Mucosa of descending colon (tissue), 3 donors: Measurements from ENCODE around the gene MCEMP1. TPM values are rescaled to one million over a fixed set of nuclear protein-coding genes. Genes with fewer than 3 reads are reported as not detected.

Source experiments
- ATAC-seq: fragments of 200-7000 bp; cut with Tn5 transposase; one replicate; pipeline ENCODE4 v1.9.1; 2020; ENCODE audit warnings: mild to moderate bottlenecking, moderate library complexity
- DNase-seq, 3 donors: peaks; one replicate each; pipeline ENCODE4 v3.0.0-alpha.2; 2020
- H3K36me3 ChIP-seq: fragments of 200-600 bp; one replicate; pipeline ENCODE4 v1.8.0; 2021; ENCODE audit warnings: low read depth, mild to moderate bottlenecking
- H3K4me1 ChIP-seq: fragments of 200-600 bp; one replicate; pipeline ENCODE4 v1.8.0; 2021; ENCODE audit warnings: low read depth, mild to moderate bottlenecking
- H3K4me3 ChIP-seq: fragments of 200-600 bp; one replicate; pipeline ENCODE4 v1.8.0; 2021; ENCODE audit warnings: mild to moderate bottlenecking
- H3K9me3 ChIP-seq: fragments of 200-600 bp; one replicate; pipeline ENCODE4 v1.8.0; 2021; ENCODE audit warnings: mild to moderate bottlenecking
- intact Hi-C, 2 donors: fragments of 100-400 bp; cut with DNase I in 1 of 2; cut with micrococcal nuclease in 1 of 2; formaldehyde crosslinking; loops; one replicate each; pipeline versions ENCODE4 v1.11.0 to v1.11.1; 2022; cut with DNase I, micrococcal nuclease
- total RNA-seq, 3 donors: library from RNA; stranded (reverse); fragmentation: NEBNext Ultra II Directional in 2 of 3; extraction: Animal tissue kit (Norgen Biotek cat#: 25700) in 2 of 3; gene quantifications; one replicate each; pipeline versions ENCODE4 v1.2.1 to v1.2.4, GENCODE V29; 2021 to 2023
- TF ChIP-seq, protein P1 (sequence below): fragments of 200-600 bp; IDR thresholded peaks from one replicate; pipeline ENCODE4 v1.8.0; 2022; ENCODE audit warnings: antibody characterized with exemption, mild to moderate bottlenecking
- donor health status: DM: no; HTN: no; CAD: no; lungs with moderate emphysema.
- donor health status: DM: no; HTN: no; CAD: no.
- donor health status: DM: no; HTN: yes; CAD: no.

MCEMP1 gene
- total RNA-seq, 3 donors from 2014 or later: 0.36 to 0.38 TPM; not detected in 1

DNA sequence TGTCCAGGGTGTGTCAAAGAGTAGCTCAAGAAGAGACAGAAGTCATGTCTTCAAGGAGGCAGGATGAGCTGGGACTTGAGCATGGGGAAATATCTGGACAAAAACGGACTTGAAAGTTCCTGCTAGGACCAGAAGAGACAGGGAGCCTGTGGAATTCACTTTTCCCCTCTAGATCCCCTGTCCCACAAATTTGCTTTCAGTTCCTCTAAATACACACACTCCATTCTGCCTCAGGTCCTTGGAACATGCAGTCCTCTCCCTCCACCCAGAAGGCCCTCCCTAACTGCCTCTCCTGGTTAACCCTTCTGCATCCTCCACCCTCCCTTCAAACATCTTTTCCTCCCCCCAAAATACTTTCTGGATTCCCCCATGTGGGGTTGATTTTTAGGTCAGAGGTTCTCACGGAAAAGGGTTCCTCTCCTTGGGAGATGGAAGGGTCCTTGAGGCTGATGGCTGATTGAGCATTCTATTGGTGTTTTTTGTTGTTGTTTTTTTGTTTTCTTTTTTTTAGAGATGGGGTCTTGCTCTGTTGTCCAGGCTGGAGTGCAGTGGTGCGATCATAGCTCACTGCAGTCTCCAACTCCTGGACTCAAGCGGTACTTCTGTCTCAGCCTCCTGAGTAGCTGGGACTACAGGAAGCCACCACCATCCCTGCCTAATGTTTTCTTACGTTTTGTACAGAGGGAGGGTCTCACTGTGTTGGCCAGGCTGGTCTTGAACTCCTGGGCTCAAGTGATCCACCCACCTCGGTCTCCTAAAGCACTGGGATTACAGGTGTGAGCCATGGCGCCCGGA lies 14.9 kb upstream of the MCEMP1 start:
- intact Hi-C loops: no loop called here
- TF ChIP-seq, protein P1, sequence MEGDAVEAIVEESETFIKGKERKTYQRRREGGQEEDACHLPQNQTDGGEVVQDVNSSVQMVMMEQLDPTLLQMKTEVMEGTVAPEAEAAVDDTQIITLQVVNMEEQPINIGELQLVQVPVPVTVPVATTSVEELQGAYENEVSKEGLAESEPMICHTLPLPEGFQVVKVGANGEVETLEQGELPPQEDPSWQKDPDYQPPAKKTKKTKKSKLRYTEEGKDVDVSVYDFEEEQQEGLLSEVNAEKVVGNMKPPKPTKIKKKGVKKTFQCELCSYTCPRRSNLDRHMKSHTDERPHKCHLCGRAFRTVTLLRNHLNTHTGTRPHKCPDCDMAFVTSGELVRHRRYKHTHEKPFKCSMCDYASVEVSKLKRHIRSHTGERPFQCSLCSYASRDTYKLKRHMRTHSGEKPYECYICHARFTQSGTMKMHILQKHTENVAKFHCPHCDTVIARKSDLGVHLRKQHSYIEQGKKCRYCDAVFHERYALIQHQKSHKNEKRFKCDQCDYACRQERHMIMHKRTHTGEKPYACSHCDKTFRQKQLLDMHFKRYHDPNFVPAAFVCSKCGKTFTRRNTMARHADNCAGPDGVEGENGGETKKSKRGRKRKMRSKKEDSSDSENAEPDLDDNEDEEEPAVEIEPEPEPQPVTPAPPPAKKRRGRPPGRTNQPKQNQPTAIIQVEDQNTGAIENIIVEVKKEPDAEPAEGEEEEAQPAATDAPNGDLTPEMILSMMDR: no peak
- no peak for ATAC-seq

DNA sequence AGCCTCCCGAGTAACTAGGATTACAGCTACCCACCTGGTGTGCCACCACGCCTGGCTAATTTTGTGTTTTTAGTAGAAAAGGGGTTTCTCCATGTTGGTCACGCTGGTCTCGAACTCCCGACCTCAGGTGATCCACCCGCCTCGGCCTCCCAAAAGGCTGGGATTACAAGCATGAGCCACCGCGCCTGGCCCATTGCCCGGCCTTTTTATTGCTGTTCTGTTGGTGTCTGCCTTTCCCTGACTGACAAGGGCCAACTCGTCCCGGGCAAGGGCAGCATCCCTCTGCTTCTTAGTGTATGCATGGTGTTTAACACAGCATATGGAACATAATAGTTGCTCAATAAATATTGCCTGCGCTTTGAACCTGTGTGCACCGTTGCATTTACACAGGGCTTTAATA lies 14.2 kb upstream of the MCEMP1 start:
- Histone ChIP-seq H3K36me3 (no peaks in the 10 kb centered on the region), H3K9me3 (no peaks in the 10 kb centered on the region), H3K4me3 (no peak overlapping the region), H3K4me1 (no peaks in the 10 kb centered on the region)
- TF ChIP-seq, protein P1: no peak
- intact Hi-C loops: no loop called here
- ATAC-seq (no peak), DNase-seq (no peak)

More for the DNA sequence above, 14.9 kb upstream of the MCEMP1 start:
- H3K4me1 ChIP-seq: no peaks in the 10 kb centered on the region
- no peaks in the 10 kb centered on the region for H3K9me3 ChIP-seq
- H3K4me3 ChIP-seq: no peak overlapping the region
- H3K36me3 ChIP-seq: no peaks in the 10 kb centered on the region
- no peak for DNase-seq

DNA sequence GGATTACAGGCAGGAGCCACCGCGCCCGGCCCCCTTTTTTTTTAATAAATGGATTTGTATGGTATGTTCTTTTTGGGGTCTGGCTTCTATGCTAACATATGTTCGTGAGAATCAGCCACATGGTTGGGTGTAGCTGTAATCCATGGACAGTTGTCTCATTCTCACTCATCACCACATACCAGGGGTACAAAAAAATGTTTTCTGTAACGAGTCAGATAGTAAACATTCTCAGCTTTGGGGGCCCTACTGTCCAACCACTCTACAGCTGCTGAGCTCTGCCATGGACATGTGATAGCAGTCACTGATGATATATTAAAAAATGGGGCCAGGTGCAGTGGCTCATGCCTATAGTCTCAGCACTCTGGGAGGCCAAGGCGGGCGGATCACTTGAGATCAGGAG lies 13.2 kb upstream of the MCEMP1 start:
- Histone ChIP-seq H3K4me1 (no peaks in the 10 kb centered on the region), H3K9me3 (no peaks in the 10 kb centered on the region), H3K36me3 (no peaks in the 10 kb centered on the region), H3K4me3 (no peak overlapping the region)
- intact Hi-C loops: no loop called here
- ATAC-seq: no peak
- TF ChIP-seq, protein P1: no peak
- DNase-seq: no peak

DNA sequence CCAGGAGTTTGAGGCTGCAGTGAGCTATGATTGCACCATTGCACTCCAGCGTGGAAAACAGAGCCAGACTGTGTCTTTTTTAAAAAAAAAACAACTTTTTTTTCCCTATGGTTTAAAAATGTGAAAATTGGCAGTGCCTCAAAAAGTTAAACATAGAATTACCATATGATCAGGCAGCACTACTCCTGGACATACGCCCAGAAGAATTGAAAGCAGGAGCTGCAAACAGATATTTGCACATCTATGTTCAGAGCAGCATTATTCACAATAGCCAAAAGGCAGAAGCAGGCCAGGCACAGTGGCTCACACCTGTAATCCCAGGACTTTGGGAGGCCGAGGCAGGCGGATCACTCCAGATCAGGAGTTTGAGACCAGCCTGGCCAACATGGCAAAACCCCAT lies 11.8 kb upstream of the MCEMP1 start:
- H3K36me3 ChIP-seq: no peaks in the 10 kb centered on the region
- DNase-seq (no peak), ATAC-seq (no peak)
- no peaks in the 10 kb centered on the region for H3K4me1 ChIP-seq
- no peaks in the 10 kb centered on the region for H3K9me3 ChIP-seq
- TF ChIP-seq, protein P1: no peak
- H3K4me3 ChIP-seq: no peak overlapping the region
- intact Hi-C loops: no loop called here

DNA sequence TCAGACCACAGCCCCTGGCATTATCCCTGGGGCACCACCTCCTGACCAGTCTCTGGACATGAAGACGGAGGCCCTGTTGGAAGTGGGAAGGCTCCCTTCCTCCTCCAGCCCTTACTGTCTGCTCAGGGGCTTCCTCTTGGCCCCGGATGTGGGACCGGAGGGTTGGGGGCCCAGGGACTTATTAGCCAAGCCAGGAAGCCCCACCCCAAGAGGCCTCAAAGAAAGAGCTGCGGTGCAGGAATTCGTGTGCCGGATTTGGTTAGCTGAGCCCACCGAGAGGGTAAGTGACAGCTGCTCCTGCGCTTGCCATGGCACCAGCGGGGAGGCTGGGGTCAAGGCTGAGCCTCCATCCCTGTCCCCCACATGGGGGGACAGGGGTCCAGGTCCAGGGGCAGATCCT lies 8.0 kb upstream of the MCEMP1 start, which contains the start of gene RETN:
Gene RETN, plus strand, starts transcription at position 208 of the 400 bp plus-strand sequence. CDS start 278 bp downstream, outside the sequence.
- Histone ChIP-seq H3K4me1 (no peaks in the 10 kb centered on the region), H3K4me3 (no peak within 1 kb of the TSS), H3K9me3 (no peaks in the 10 kb centered on the region), H3K36me3 (no peaks in the 10 kb centered on the region)
- intact Hi-C loops: no loop called here
- ATAC-seq (no peak), DNase-seq (no peak)
- TF ChIP-seq, protein P1: no peak
